GM11168 (cell line): ENCODE measurements around the gene CHFR.

Source experiments
- in situ Hi-C: fragments of 300-500 bp; cut with MboI; formaldehyde crosslinking; loops from one replicate; pipeline ENCODE4 v1.12.0; 2022; ENCODE audit warnings: low sequenced_read_pairs; ENCODE audit not compliant: unreplicated experiment

Gene CHFR

GRCh38 chr12:132783917-132784531, 103.4 kb downstream of the CHFR start:
- in situ Hi-C loops, result no loop called here
